GM10248 (cell line): Measurements from ENCODE around the gene CBX5.
"Not testable (repeated sequence)": the region's sequence is repeated elsewhere in the genome, so short reads cannot be mapped to it uniquely, and the experiment has no call there.

Source experiments
- CTCF ChIA-PET: fragments of 300-600 bp; sonication (Branson Sonifier 250); formaldehyde crosslinking; extraction: SDS; loops from one replicate; lab custom pipeline; 2021; ENCODE audit warnings: antibody characterized with exemption; lab: Yijun Ruan, JAX
- POLR2A ChIA-PET: fragments of 350-650 bp; sonication (Branson Sonifier 250); formaldehyde crosslinking; extraction: SDS; loops from one replicate; lab custom pipeline; 2020; ENCODE audit warnings: antibody characterized with exemption; lab: Yijun Ruan, JAX
- DNase-seq: peaks from one replicate; pipeline ENCODE4 v3.0.0; 2012; ENCODE audit errors: extremely low spot score
- CTCF ChIP-seq: IDR thresholded peaks from 2 replicates; pipeline ENCODE4 v1.5.1; 2012; ENCODE audit warnings: mild to moderate bottlenecking, low read depth; ENCODE audit errors: extremely low read depth, missing control alignments, control extremely low read depth

Gene CBX5

GRCh38 chr12:54246011-54246641 is 33.8 kb downstream of the CBX5 start:
- TF ChIP-seq CTCF, result no peak
- ChIA-PET POLR2A (no interaction called here), CTCF (interaction anchor here (0.8 to 2.2 kb wide), 3 partner anchors 12 to 30 kb away, joined by 3 to 8 read pairs (median 3); no protein-coding TSS in a partner anchor)
- DNase-seq, result no peak

- no peak for TF ChIP-seq CTCF
- ChIA-PET CTCF (interaction anchor here (0.7 to 8.5 kb wide), 14 partner anchors 10 to 138 kb away, joined by 3 to 85 read pairs (median 8); partner anchors contain the start of gene COPZ1), POLR2A (no interaction called here)
- no peak for DNase-seq
Measured at GRCh38 chr12:54240971-54241588, 38.8 kb downstream of the CBX5 start.

- CTCF ChIA-PET, result interaction anchor here (1.1 to 8.5 kb wide), 12 partner anchors 9 to 153 kb away, joined by 3 to 85 read pairs (median 6); partner anchors contain the start of gene COPZ1
- DNase-seq, result no peak
- TF ChIP-seq CTCF, result no peak
- POLR2A ChIA-PET, result no interaction called here
Measured at GRCh38 chr12:54240129-54240528, 39.8 kb downstream of the CBX5 start.

GRCh38 chr12:54239620-54240019 is 40.3 kb downstream of the CBX5 start:
- ChIA-PET POLR2A (no interaction called here), CTCF (interaction anchor here (1.1 to 8.5 kb wide), 12 partner anchors 10 to 154 kb away, joined by 3 to 85 read pairs (median 5); partner anchors contain the start of gene COPZ1)

GRCh38 chr12:54238531-54238930 is 41.4 kb downstream of the CBX5 start:
- CTCF ChIA-PET, result interaction anchor here (0.8 to 8.5 kb wide), 9 partner anchors 9 to 155 kb away, joined by 3 to 85 read pairs (median 6); partner anchors contain the start of gene COPZ1
- TF ChIP-seq CTCF, result no peak
- POLR2A ChIA-PET, result interaction anchor here (0.8 kb wide), 1 partner anchor 21 kb away, joined by 3 read pairs; no protein-coding TSS in a partner anchor
- DNase-seq, result no peak

More at GRCh38 chr12:54239620-54240019, 40.3 kb downstream of the CBX5 start:
- no peak for DNase-seq
- TF ChIP-seq CTCF, result no peak

- DNase-seq, result no peak
- POLR2A ChIA-PET, result no interaction called here
- CTCF ChIA-PET, result interaction anchor here (1.4 to 2.2 kb wide), 2 partner anchors 12 to 136 kb away, joined by 3 to 6 read pairs; no protein-coding TSS in a partner anchor
- no peak for TF ChIP-seq CTCF
Measured at GRCh38 chr12:54232790-54233189, 47.1 kb downstream of the CBX5 start.

- POLR2A ChIA-PET, DNase-seq: not testable (repeated sequence)
- CTCF ChIA-PET, result interaction anchor here (0.8 to 1.8 kb wide), 7 partner anchors 9 to 137 kb away, joined by 3 to 7 read pairs (median 5); partner anchors contain the start of gene COPZ1
Measured at GRCh38 chr12:54231269-54231668, 48.7 kb downstream of the CBX5 start.
